Measurements from ENCODE around the gene RHOA.

- TF ChIP-seq CTCF (IDR thresholded peaks at IDR 0.05) (no peak), POLR2AphosphoS5 (IDR thresholded peaks at IDR 0.05) (no peak)
These were observed 5.8 kb upstream of the RHOA start for GRCh38 chr3:49417516-49418120.
